Renal cortex interstitium (tissue), 15 donors: ENCODE measurements around the gene CLEC7A. TPM values are rescaled to one million over a fixed set of nuclear protein-coding genes. Genes with fewer than 3 reads are reported as not detected.

Experiments
- DNase-seq, 11 donors: peaks; one replicate each; pipeline ENCODE4 v3.0.0-alpha.2; 2013; ENCODE audit warnings: low read depth in 9 of 11, low spot score in 4 of 11; ENCODE audit errors: extremely low read depth in 1 of 11
- long read RNA-seq, 16 experiments: transcript quantifications; one replicate each; lab custom pipeline, GENCODE V29; 2026
- polyA plus RNA-seq, 3 donors: library from polyadenylated mRNA; unstranded; fragments of 120-200 nt; gene quantifications; one replicate each; pipeline ENCODE4 v1.2.1, GENCODE V29; 2013; ENCODE audit not compliant: insufficient read length in 3 of 3

Gene CLEC7A
- polyA plus RNA-seq, result 1 to 10 TPM; 1.9 to 4.1 (median 2.5) TPM
- long read RNA-seq, donor 1, result 0 reads
- long read RNA-seq, donor 2, result 0 reads
- long read RNA-seq, donor 3, result 0 reads
- long read RNA-seq, donor 4, partial matches to known transcripts, result 0 of 1 reads
- long read RNA-seq, donor 4, other reads (novel, unspliced or antisense), result 0 of 1 reads
- long read RNA-seq, donor 5, result 0 reads
- long read RNA-seq, donor 6, result 0 reads
- long read RNA-seq, donor 7, partial matches to known transcripts, result 0 of 1 reads
- long read RNA-seq, donor 7, other reads (novel, unspliced or antisense), result 0 of 1 reads
- long read RNA-seq, donor 8, partial matches to known transcripts, result 6 of 7 reads
- long read RNA-seq, donor 8, other reads (novel, unspliced or antisense), result 0 of 7 reads
- long read RNA-seq, donor 9, partial matches to known transcripts, result 0 of 1 reads
- long read RNA-seq, donor 9, other reads (novel, unspliced or antisense), result 0 of 1 reads
- long read RNA-seq, donor 10, partial matches to known transcripts, result 0 of 1 reads
- long read RNA-seq, donor 10, other reads (novel, unspliced or antisense), result 0 of 1 reads
- long read RNA-seq, donor 11, result 0 reads
- long read RNA-seq, donor 12, result 0 reads
- long read RNA-seq, donor 13, result 0 reads
- long read RNA-seq, donor 14, result 0 reads
- long read RNA-seq, donor 15, result 0 reads
- long read RNA-seq, donor 16, result 0 reads

- no peak for DNase-seq
Measured at GRCh38 chr12:10130042-10130441, at the start of gene CLEC7A. Gene CLEC7A (minus strand): TSS chr12:10130199. CDS start chr12:10130082, 117 bp downstream.

GRCh38 chr12:10179776-10180181 is 49.8 kb upstream of the CLEC7A start:
- no peak for DNase-seq

GRCh38 chr12:10178821-10179220 is 48.8 kb upstream of the CLEC7A start, which contains the start of gene TMEM52B:
Gene TMEM52B (plus strand): TSS chr12:10179032. CDS start chr12:10179575, 543 bp downstream.
- DNase-seq, result no peak

GRCh38 chr12:10175846-10176636 is 46.0 kb upstream of the CLEC7A start:
- DNase-seq, result peak in 7 of 11 donors; percentile 12 to 75 (median 29)

DNA sequence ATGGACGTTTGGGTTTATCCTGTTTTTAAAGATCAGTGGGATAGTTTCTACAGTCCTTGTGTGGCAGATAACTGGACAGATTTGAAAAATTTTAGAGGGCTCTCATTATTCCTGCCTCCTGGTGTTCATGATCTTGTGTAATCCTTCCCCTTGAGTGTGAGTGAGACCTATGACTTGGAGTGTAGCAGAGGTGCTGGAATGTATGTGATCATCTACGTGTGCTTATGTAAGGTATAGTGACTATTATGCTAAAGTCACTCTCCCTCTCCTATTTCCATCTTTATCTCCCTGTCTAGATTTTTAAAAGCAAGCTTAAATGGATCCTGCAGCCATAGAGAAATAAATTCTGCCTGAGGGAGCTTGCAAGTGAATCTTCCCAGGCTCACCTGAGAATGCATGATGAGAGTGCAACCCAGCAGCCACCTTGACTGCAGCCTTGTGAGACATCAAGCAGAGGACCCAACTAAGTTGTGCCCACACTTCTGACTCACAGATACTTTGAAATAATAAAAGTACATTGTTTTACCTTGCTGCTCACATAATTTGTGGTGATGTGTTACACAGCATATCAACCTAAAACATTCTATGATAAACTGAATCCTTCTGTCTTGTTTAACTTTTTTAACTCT is 45.1 kb upstream of the CLEC7A start:
- no peak for DNase-seq

DNA sequence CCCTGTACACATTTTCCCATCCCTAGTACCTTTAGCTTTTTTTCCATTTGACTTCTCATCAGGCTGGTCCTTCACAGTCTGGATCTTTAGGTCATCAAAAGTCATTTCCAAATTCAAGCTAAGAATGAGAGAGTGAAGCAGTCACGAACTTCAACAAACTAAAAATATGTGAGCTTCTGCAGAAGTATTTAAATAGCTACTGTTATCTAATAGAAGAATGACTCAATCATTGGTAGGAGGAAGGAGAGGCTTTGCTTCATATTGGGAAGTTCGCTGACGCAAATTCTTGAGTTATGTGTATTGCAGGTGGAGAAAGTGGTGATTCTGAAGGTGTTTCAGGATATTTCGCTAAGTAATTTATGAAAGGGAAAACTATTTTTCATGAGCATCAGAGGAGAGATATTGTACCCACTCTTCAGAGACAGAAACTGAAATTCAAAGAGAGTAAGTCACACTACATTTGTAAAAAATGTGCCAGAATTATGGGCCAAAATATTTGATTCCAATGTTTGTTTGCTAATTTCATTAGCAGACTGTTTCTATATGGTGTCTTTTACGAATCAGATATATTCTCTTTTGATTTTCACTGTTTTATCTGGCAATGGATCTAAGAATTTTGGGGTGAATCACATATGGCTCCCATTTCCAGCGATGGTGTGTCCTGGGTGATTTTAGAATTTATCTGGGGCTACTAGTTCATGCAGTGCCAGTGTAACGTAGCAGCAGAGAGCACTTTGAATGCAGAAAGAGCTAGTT is 42.2 kb upstream of the CLEC7A start, which contains the start of gene OLR1:
Gene OLR1, minus strand, starts transcription at position 160 of the 756 bp plus-strand sequence. Its CDS starts 55 bp downstream, at position 105.
- DNase-seq, result no peak

- no peak for DNase-seq
Measured at GRCh38 chr12:10170216-10170615, 40.2 kb upstream of the CLEC7A start.

GRCh38 chr12:10169104-10169503 is 39.1 kb upstream of the CLEC7A start:
- no peak for DNase-seq

- no peak for DNase-seq
Measured at GRCh38 chr12:10167599-10167998, 37.6 kb upstream of the CLEC7A start.

GRCh38 chr12:10165421-10165820 is 35.4 kb upstream of the CLEC7A start:
- no peak for DNase-seq

DNA sequence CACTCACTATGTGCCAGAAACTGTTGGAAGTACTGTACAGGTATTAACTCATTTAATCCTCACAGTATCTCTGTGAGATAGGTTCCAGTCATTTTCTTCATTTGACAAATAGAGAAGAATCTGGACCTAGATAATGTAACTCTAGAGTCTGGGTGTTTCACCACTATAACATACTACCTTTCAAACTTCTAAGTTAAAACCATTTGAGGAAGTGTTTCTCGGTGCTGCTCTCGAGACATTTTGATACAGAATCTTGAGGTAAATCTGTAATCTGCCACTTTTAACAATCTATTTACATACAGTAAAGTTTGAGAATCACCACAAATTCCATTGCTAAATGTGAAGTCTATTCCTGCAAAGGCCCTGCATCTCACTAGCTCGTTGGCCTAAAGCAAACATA is 33.1 kb upstream of the CLEC7A start:
- no peak for DNase-seq

DNA sequence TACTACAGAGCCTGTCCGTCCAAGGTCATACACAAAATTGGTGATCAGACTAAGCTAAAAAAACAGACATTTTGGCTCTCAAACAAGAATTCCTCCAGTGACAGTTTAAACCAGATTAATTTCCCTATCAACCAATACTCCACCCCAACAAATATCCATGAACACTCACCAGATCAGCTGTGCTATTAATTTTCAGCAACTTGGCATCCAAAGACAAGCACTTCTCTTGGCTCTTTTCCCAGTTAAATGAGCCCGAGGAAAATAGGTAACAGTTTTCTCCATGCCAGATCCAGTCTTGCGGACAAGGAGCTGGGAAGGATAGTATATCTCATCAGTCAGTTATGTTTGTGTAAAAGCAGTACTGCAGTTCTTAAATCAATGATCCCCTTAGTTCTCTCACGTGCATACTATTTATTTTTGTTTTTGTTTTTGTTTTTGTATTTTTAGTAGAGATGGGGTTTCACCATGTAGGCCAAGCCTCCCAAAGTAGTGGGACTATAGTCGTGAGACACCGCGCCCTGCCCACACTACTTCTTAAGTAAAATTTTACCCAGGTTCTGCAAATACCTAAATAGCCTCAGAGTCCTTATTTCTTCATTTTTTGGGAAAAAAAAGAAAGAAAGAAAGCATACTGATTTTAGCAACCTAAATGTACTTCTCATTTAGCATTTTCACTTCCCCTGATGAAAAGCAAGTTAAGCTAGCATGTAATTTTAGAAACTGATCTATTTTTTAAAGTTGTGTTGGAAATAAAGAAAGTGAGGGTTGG is 30.8 kb upstream of the CLEC7A start:
- DNase-seq, result no peak

- DNase-seq, result no peak
Measured at GRCh38 chr12:10159280-10159679, 29.3 kb upstream of the CLEC7A start.

- no peak for DNase-seq
Measured at GRCh38 chr12:10158406-10158805, 28.4 kb upstream of the CLEC7A start.

DNA sequence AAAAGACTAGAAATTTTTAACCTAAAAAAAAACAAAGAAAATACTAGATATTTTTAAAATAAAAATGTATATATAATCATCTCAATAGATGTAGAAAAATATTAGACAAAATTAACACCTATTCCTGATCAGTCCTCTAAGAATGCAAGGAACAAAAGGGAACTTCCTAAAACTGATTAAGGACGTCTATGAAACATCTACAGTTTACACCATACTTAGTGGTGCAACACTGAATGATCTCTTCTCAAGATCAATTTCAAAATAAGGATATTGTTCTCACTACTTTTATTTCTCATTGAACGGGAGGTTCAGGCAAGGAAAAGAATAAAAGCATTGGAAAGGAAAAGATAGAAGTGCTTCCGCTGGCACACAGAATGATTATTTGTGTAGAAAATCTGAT is 26.0 kb upstream of the CLEC7A start:
- no peak for DNase-seq

DNA sequence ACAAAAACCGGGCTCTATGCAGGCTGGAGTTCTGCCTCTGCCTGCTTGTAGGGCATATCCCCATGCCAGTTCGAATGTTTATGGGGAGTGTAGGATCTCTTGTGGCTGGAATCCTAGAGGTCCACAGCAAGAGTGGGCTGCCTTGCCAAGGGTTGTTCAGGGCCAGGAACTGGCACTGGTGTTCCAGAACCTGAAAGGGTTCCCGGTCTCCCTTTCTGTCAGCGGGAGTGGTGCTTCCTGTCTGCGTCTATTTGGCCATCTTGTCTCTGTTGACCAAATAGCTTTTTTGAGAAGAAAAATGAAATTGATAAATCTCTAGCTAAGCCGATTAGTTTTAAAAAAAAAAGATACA is 24.1 kb upstream of the CLEC7A start:
- no peak for DNase-seq

GRCh38 chr12:10153271-10154144 is 23.5 kb upstream of the CLEC7A start:
- DNase-seq, result peak in 10 of 11 donors; percentile 26 to 72 (median 58)
